GM21723 (cell line): ENCODE measurements around the gene LMO2.

Source experiments
- ATAC-seq: cut with Tn5 transposase; IDR thresholded peaks from one replicate; pipeline ENCODE4 v1.9.1; 2021; ENCODE audit warnings: mild to moderate bottlenecking, moderate library complexity; ENCODE audit not compliant: unreplicated experiment

The LMO2 gene

DNA sequence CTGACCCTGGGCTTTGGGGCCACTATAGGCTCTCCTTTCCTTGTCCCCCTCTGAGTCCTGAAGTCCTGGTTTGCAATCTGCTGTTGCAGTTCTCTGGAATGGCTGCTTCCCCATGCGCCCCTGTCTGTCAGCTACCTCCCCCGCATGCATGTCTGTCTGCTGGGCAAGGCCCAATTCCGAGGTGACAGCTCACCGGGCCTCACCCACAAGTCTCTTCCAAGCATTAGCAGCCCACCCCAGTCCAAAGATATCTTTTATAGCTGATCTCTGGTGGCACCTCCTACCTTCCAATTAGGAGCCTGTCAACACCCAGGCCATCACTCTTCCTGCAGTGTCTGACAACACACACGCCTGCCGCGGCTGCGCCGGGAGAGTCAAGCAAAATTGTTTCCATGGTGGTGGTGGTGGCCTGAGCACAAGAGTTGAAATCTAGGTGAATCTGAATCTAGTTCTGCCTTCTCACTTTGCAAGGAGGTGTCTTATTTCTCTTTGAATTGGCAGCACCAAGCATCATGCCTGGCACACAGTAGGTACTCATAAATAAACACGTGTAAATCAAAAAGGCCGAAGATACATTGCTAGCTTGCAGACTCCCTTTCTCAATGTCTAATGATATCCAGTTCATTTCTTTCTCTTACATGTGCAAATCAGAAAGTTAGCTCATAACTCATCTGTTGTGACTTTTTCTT is 1.2 kb upstream of the LMO2 start:
- no peak for ATAC-seq

DNA sequence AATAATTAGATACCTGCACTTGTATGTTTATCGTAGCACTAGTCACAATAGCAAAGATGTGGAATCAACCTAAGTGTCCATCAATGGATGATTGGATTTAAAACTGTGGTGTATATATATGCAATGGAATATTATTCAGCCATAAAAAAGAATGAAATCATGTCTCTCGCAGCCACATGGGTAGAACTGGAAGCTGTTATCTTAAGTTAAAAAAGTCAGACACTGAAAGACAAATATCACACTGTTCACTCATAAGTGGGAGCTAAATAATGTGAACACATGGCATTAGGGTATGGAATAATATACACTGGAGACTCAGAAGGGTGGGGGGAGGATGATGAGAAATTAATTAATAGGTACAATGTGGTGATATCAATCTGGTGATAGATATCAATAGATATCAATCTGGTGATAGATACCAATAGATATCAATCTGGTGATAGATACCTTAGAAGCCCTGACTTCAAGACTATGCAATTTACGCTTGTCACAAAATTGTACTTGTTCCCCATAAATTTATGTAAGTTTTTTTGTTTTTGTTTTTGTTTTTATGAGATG is 2.0 kb downstream of the LMO2 start:
- no peak for ATAC-seq

DNA sequence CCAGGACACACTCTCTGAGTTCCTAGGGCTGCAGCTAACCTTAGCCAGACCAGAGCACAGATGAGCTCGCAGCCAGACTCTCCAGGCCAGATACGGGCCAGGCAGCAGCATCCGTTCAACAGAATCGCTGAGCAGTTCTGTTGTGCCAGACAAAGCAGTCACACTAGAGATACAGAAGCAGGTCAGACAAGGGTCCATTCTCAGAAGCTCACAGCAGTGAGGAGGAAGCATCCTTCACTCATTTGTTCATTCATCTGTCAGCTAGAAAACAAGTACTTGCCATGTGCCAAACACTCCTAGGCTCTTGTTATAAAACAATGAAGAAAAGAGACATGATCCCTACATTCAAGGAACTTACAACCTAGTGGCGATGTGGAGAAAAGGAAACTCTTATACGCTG is 2.6 kb downstream of the LMO2 start:
- ATAC-seq, result no peak

- no peak for ATAC-seq
Observed at GRCh38 chr11:33887886-33888285, 4.0 kb downstream of the LMO2 start.

DNA sequence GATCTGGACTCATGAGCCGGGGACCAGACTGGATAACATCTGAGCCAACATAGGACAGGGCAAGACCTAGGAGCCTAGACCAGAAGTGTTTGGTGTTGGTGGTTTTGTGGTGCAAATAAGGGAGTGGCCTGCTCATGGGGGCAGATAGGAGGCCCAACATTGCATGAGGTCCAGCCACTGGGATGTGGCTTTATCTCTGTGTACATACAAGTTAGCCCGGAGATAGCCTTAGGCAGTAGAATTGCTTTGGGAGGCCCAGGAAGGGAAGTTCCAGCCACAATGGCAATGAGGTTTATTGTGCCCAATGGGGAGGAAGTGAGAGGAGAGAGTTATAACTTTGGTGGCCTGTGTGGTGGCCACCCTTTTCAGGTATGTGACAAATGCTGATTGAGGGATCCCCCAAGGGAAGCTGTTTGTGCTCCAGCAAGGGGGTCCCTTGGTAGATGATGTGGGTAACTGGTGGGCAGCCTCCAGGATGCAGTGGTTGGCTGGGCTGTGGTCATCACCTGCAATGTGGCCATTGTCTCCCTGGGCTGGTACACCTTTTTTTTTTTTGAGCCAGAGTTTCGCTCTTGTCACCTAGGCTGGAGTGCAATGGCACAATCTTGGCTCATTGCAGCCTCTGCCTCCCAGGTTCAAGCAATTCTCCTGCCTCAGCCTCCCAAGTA is 6.4 kb downstream of the LMO2 start:
- no peak for ATAC-seq

GRCh38 chr11:33884601-33885000 is 7.3 kb downstream of the LMO2 start:
- no peak for ATAC-seq

GRCh38 chr11:33884035-33884434 is 7.8 kb downstream of the LMO2 start:
- no peak for ATAC-seq

DNA sequence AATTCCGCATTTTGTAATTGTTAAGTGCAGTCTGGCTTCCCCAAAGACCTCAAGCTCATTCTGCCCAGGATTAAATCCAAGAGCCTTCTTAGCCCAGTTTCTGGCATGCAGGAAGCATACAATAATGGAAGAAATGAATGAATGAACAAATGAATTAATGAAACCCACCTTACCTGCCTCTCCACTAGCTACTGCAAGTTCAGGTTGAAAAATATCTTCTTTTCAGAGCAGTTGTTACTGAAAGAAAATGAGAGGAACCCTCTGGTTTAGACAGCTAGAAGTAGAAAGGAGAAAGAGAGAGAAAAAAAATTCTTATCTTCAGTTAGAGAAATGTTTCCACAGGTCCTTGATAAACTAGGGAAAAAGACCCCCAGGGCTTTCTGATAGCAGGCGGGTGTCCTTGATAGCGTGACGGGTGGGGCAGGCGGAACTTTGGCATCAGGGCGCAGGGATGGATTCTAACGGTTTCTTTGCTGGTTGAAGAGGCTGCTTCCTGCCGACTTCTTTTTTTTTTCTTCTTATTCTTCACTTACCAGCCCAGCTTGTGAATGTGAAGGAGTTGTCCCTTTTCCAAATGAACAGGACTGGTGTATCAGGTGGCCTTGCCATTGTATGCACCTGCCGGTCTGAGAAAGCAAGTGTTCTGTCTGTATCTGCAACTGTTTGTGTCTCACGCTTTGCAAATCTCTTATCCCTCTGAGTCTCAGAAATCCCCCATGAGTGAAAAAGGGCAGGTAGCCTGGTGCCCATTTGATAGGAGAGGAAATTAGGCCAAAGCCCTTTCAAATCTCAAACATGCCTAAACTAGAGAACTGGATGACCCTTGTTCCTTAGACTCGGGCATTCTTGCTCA is 10.0 kb downstream of the LMO2 start:
- ATAC-seq, result no peak

GRCh38 chr11:33880979-33881378 is 10.9 kb downstream of the LMO2 start:
- no peak for ATAC-seq

GRCh38 chr11:33879375-33879774 is 12.5 kb downstream of the LMO2 start:
- ATAC-seq, result no peak

DNA sequence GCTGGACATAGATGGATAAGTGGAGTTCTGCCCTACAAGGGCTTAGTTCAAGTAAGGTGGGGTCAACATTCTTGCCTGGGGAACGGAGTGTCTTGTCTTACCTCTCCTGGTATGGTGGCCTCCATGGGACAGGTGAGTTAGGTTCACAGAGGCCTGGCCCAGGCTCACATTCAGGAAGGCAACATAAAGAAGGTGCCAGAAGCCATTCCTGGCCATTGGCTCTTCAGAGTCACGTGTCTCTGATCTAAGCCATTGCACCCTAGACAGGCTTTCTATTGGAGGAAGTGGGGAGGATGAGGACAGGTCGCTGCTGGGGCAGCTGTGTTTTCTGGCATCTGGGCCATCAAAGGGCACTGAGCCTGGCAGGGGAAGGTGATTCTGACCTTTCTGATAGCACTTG is 14.8 kb downstream of the LMO2 start:
- ATAC-seq, result no peak

GRCh38 chr11:33875621-33876294 is 16.1 kb downstream of the LMO2 start:
- no peak for ATAC-seq

- ATAC-seq, result no peak
Observed at GRCh38 chr11:33874910-33875490, 16.9 kb downstream of the LMO2 start.

DNA sequence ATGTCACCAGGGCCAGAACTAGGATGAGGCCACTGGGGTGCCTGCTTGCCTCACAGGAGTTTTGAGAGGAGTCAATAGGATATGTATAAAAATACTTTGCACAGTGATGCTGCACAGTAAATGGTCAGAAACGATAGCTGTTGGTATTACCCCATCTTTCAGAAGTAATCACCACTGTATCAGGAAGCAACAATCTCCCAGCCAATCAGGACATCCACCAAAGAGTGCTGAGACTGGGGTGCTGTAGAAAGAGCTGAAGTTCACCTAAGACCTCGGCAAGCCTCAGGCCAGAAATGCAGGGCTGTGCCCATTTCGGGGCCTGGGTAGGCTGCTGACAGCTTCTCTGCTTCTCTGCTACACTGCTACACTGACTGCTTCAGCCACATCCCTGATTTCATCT is 17.4 kb downstream of the LMO2 start:
- ATAC-seq, result no peak

- peak; percentile 49 for ATAC-seq
Observed at GRCh38 chr11:33869481-33870422, 22.1 kb downstream of the LMO2 start.

DNA sequence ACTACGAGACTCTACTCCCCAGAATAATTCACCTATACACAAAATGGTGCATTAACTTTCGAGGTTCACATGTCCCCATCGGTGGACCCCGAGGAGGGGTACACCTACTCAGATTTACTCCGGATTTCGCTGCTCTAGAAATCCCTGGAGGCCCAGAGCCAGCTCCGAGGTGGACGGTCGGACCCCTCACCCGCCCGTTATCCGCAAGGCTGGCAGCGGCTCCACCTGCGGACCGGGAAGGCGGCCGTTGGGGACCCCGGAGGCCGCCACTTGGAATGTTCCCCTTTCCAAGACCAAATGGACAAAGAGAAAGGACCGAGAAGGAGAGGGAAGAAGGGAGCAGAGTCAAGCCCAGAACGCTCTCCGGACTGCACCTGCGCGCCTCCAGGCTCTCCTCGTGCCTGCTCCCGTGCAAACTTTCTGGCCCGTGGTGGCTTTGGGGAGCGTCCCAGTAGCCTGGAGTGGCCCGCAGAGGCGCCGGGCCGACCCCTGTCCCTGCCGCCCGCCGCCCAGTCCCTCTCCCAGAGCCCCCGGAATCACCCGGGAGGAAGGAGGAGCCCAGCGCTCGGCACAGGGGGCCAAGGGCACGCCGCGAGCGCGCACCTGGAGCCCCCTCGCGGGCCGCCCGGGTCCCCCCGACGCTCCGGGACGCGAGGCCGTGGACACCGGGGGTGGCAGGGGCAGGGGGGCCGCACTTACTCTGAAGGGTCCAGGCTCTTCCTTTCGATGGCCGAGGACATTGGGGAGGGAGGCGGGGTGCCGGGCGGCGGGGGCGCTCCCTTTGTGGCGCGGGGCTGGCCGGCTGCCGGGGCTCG is 23.0 kb downstream of the LMO2 start:
- ATAC-seq, result peak; percentile 27

DNA sequence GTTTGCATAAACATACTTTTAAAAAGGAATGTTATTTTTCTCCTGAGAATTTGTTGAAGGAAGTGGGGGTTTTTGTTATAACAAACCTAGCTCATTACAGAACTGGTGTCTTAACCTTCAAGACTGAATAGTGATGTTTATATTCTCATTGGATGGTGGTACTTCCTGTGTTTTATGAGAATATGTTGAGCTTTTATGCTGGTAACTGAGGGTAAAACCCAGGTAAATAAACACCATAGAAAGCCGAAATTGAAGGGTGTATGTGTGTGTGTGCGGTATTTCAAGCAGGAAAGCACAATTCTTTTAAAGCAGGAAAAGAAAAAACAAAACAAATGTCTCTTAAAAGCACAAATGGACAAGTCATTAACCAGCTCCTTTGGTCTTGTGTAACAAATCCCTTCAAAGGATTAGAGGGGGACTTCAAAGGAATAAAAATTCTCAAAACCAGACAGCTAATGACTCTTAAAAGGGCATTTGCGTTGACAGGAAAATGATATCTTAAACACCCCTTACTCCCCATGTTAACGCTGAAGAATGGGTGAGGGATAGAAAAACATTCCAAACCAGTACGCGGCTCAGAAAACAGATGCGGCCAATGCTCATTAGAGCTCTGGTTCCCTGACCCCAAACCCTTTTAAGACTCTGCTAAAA is 23.8 kb downstream of the LMO2 start:
- ATAC-seq, result no peak

DNA sequence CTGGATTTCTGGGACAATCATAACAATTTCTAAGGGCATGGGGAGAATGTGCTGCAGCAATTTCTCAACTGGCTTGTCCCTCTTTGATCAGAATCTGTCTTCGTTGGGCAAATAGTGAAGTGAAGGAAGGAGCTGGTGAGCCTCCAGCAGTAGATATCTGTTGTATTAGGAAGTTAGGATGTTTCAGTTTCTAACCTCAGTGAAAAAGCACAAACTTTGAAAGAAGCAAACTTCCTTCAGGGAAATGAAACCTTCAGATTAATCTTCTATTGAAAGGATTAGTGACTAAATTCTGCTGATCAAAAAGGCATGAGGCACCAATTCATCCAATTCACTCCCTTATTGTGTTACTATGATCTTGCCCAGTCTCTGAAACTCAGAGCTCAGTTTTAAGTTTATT is 24.3 kb downstream of the LMO2 start:
- ATAC-seq, result no peak
